GM19351 (cell line): ENCODE data around the gene RBM8A.

Experiments
- ATAC-seq: cut with Tn5 transposase; IDR thresholded peaks from one replicate; pipeline ENCODE4 v1.9.1; 2021; ENCODE audit warnings: mild to moderate bottlenecking, moderate library complexity; ENCODE audit not compliant: unreplicated experiment

Gene RBM8A

DNA sequence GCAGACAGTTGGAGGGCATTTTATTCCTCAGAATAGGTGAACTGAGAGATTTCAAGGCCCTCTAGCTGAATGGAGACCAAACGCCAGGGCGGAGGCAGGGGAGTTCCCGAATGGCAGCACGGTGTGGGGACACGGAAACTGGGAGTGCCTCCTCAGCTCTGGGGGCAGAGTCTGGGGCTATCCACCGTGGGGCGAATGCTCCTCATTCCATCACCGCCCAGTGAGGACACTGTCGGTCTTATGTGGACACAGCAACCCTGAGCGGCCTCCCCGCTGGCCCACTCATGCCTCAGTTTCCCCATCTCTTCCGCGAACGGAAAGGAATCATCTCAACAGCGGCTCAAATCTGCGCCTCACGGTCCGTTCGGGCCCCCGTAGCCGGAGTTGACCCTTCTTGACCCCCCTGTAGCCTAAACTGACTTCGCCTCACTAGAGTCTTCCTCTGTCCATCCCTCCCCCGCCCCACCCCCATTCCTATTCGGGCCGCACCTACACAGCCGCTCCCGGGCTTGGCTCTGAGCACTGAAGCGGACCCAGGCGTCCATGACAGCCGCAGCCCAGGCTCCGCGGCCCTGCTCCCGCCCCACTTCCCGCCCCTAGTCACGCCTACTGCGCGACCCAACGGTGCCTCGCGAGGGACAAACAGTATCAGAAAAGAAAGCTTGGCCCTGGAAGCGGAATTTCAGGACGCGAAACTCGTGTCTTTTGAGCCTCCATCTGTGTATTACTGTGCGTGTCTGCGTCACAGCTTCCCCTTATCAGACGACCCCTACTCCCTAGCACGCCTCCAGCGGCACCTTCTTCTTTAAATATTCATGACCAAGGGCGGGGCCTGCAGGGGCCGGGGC, 8.9 kb downstream of the RBM8A start, which contains the start of gene PEX11B:
Gene PEX11B (minus strand): TSS at position 574 of the 848 bp plus-strand sequence. CDS start 29 bp downstream, at position 545.
- peak; percentile 82 for ATAC-seq

DNA sequence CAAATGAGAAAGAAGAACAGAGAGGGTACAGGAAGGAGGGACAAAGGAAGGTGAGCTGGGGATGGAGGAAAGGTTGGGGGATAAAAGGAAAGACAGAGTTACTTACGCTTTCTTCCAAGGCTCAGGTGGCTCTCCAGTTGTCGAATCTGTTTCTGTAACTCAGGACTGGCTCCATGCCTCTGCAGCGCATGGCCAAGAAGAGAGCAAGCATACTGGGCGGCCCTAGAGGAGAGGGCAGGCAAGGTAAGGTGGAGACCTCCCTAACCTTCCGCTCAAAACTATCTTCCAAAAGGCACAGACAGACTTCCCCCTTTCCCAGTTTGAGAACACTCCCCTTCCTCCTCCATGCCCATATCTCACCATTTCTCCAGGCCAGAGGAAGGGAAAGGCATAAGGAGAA, 9.7 kb downstream of the RBM8A start:
- ATAC-seq = no peak

DNA sequence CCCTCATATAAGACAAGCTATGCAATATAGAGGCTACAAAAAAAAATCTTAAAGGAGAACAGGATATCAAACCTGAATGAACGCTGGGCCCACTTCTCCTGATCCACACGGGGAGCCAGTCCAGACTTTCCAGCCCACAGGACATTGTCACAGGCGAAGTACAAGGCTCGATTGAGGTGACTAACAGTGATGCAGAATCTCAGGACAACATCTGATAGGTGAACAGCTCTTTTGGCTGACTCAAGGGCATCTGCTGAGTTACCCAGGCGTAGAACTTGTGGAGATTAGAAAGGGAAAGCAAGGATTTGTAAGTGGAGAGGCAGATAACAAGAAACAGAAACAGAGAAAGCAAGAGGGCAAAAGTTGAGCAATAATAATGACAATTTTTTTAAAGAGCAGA, 10.5 kb downstream of the RBM8A start:
- ATAC-seq = no peak

GRCh38 chr1:145912128-145912641, 15.1 kb downstream of the RBM8A start:
- ATAC-seq = no peak

DNA sequence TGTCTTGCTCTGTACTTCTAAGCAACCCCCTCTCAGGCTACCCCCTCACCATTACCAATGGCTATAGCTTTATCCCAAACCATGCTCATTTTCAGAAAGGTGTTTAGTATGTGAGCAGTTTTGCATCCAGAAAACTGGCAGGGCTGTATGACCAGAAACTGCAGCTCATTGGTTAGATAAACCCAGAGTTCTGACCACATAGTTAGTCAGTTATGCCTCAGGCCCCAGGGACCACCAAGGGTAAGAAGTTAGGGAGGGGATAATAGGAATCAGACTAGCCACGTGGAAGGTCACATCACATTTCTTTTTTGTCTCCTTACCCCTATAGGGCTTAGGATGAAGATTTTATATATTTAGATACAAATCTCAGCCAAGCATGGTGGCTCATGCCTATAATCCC, 18.6 kb downstream of the RBM8A start:
- ATAC-seq = no peak

DNA sequence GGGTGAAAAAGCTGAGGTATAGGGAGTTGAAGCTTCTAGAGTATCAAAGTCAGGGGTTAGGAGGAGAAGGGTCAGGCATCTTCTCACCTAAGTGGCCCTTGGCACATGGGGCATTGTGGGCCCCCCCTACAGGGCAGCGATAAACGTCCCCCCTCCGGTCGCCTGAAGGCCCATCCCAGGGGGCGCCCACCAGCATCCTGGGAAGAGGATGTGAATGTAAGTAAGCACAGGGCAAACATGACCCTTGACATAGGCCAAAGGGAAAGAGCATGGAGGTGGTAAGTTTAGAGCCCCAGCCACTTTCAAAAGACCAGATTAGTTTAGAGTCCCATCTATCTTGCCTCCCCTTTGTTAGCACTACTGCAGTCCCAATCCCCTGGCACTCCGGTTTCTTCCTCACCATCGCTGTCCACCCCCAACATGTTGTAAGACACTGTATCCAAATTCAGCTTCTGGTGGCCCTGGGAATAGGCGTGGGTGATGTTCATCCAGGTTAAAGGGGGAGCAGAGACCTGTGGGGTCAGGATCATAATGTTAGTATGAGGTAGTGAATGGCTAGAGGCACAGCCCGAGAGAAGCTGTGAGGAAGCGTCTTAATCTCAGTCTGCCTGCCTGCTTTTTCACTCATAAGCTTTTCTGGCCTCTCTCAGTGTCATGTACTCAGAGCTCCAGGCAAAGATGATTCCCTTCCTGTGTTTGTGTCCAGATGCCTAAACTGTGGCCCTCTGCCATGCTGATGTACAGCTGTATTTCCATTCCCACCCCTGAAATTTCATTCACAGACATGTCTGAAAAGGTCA, 20.1 kb downstream of the RBM8A start:
- ATAC-seq = no peak

DNA sequence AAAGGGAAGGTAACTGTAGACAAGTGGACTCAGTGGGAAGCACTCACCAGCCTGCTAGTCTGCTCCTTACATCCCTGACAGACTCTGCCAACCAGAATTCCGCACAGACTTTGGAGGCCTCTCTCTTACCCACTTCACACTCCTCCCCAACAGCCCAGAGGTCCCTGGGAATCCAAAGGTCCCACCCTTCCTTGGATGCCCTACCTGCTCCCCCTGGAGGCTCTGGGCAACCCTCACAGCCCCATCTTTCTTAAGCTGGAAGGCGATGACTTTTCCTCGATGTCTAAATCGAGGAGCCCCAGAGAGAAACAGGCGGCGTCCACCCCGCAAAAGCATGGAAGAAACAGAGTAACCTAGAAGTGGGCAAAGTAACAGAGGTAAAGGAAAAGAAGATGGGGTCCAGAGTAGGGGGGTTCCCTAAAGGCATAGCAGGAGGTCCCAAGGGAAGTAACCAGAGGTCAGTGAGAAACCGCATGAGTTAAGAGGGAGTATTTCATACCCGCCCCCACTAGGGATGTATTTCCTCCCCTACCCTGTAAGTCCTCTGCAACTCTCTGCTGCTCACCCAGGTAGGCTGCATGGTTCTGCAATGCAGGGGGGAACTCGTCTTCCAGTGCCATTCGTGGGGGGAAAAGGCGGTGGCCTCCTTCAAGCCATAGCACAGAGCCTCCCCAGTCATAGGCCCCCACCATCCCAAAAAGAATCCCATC, 25.8 kb downstream of the RBM8A start:
- ATAC-seq = no peak

- ATAC-seq = no peak
Measured at GRCh38 chr1:145898756-145899155, 28.5 kb downstream of the RBM8A start.

DNA sequence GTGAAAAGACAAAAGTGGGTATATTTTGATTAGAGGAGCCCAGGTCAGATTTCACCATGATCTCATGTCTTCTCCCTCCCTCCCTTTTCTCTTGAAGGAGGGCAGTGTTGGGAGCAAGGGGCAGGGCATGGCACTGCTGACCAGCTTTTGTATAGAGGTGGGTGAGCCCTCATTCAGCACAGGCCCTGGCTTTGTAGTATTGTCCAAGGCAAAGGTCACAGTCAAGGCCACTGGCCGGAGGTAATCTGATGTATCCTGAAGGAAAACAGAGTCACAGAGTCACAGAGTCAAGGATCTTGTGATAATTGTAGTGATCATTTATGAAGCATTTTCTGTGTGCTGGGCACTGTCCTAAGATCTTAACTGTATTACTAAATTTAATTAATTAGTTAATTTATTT, 29.3 kb downstream of the RBM8A start:
- no peak for ATAC-seq

DNA sequence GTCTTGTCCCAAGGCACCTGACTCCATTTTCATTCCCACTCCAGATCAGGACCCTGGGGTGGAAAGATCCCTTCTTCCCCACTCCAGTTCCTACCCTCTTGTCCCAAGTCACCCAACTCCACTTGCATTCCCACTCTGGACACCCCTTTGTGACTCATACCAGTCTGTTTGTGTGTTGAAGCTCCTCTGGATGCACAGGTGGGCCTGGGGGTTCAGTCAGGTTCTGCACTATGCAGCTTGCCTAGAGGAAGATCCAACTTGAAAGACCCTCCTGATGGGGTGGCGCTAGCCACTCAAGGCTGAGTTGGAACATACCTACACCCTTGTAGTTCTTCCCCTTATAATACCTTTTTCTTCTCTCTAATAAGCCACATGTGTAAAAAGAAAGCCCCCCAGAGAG, 31.8 kb downstream of the RBM8A start:
- ATAC-seq = no peak

- no peak for ATAC-seq
Measured at GRCh38 chr1:145893306-145894055, 33.8 kb downstream of the RBM8A start.

GRCh38 chr1:145892486-145893087, 34.7 kb downstream of the RBM8A start:
- no peak for ATAC-seq

- no peak for ATAC-seq
Measured at GRCh38 chr1:145891587-145892485, 35.4 kb downstream of the RBM8A start.

DNA sequence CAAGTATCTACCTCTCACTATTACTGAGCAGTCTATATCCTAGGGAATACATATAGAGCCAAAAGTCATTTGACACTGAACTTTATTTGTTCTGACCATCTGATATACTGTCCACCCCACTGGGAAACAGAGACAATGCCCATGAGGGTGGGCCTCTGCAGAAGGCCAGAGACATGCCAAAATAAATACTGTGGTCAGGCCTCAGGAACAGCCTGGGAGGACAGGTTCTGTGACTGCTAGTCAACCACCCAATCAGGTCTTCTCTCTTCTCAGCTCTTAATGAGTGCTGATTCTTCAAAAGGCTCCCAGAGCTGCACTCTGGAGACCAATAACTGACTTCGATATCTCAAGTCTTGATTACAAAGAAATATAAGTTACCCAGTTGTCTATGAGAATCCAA, 36.1 kb downstream of the RBM8A start:
- no peak for ATAC-seq

- no peak for ATAC-seq
Measured at GRCh38 chr1:145889722-145890121, 37.6 kb downstream of the RBM8A start.

- no peak for ATAC-seq
Measured at GRCh38 chr1:145887631-145888030, 39.7 kb downstream of the RBM8A start.

GRCh38 chr1:145886816-145887215, 40.5 kb downstream of the RBM8A start:
- ATAC-seq = no peak

DNA sequence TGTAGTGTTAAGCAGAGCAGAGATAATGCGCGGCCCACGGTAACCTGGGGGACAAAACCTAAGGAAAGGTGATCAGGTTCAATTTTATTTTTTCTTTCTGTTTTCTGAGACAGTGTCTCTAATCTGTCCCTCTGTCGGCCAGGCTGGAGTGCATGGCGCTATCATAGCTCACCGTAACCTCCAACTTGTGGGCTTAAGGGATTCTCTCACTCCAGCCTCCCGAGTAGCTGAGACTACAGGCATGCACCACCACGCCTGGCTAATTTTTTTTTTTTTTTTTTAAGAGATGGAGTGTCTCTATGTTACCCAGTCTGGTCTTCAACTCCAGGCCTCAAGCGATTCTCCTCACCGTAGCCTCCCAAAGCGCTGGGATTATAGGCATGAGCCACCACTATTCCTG, 40.9 kb downstream of the RBM8A start:
- ATAC-seq = no peak

GRCh38 chr1:145885738-145886287, 41.5 kb downstream of the RBM8A start, which contains the start of gene ANKRD35:
TSS of gene ANKRD35 (minus strand) at chr1:145885866. CDS start at chr1:145885758, 108 bp downstream.
- ATAC-seq = peak; percentile 100
